Small intestine (tissue), 7 donors: Measurements from ENCODE around the gene CCDC7. TPM values are rescaled to one million over a fixed set of nuclear protein-coding genes. Genes with fewer than 3 reads are reported as not detected.
"Not testable (repeated sequence)": the region's sequence is repeated elsewhere in the genome, so short reads cannot be mapped to it uniquely, and the experiment has no call there.

Source experiments
- DNase-seq, 2 donors: peaks; one replicate each; pipeline versions ENCODE4 v3.0.0 to v3.0.0-alpha.2; 2013
- FAIRE-seq: peaks from 2 replicates; lab custom pipeline; 2012; peaks lifted over from hg19 to GRCh38; lab: Jason Lieb, UNC
- H3K27ac ChIP-seq, 3 donors: one replicate each; pipeline ENCODE4 v1.5.1; 2013; ENCODE audit warnings: low read length in 2 of 3, mild to moderate bottlenecking in 2 of 3, control low read depth in 1 of 3, inconsistent platforms in 1 of 3, low read depth in 1 of 3, moderate library complexity in 1 of 3
- H3K27me3 ChIP-seq, 3 donors: one replicate each; pipeline ENCODE4 v1.6.1; 2013; ENCODE audit warnings: low read length in 3 of 3, inconsistent platforms in 1 of 3; ENCODE audit not compliant: control insufficient read depth in 3 of 3, insufficient read depth in 3 of 3
- H3K36me3 ChIP-seq, 3 donors: one replicate each; pipeline ENCODE4 v1.6.1; 2013; ENCODE audit warnings: low read length in 3 of 3, inconsistent platforms in 1 of 3, low read depth in 1 of 3, mild to moderate bottlenecking in 1 of 3, moderate library complexity in 1 of 3; ENCODE audit not compliant: control insufficient read depth in 3 of 3, insufficient read depth in 2 of 3
- H3K4me1 ChIP-seq, 3 donors: one replicate each; pipeline ENCODE4 v1.6.1; 2013; ENCODE audit warnings: low read length in 2 of 3, inconsistent platforms in 1 of 3, low read depth in 1 of 3, mild to moderate bottlenecking in 1 of 3, moderate library complexity in 1 of 3; ENCODE audit not compliant: control insufficient read depth in 3 of 3, insufficient read depth in 2 of 3
- H3K4me3 ChIP-seq, 3 donors: one replicate each; pipeline ENCODE4 v1.5.1; 2013; ENCODE audit warnings: low read length in 3 of 3, control low read depth in 1 of 3, inconsistent platforms in 1 of 3, low read depth in 1 of 3, mild to moderate bottlenecking in 1 of 3, moderate library complexity in 1 of 3
- H3K9me3 ChIP-seq, 2 donors: one replicate each; pipeline ENCODE4 v1.6.1; 2013; ENCODE audit warnings: low read depth in 1 of 2, low read length in 1 of 2; ENCODE audit not compliant: control insufficient read depth in 2 of 2, insufficient read depth in 1 of 2
- WGBS, 3 donors: extraction: QIAGEN DNeasy Blood & Tissue Kit; methylation state at CpG; one replicate each; pipeline ENCODE4 v1.1.7; 2013; 5-methylcytosine and 5-hydroxymethylcytosine counted together
- polyA plus RNA-seq, 4 donors: library from polyadenylated mRNA; stranded (reverse) in 3 of 4; unstranded in 1 of 4; fragments of 200-250 nt in 3 of 4; fragments of 120-200 nt in 1 of 4; gene quantifications; one replicate each; pipeline versions ENCODE4 v1.2.1 to v1.2.3, GENCODE V29; 2013
- donor health status: healthy with polysubstance abuse.
- donor health status: control.
- donor health status: control.
- donor health status: Bipolar disorder and iron deficiency.
- donor health status: healthy.

The CCDC7 gene
- polyA plus RNA-seq, 4 donors: 0.54 to 2.0 (median 1.2) TPM

DNA sequence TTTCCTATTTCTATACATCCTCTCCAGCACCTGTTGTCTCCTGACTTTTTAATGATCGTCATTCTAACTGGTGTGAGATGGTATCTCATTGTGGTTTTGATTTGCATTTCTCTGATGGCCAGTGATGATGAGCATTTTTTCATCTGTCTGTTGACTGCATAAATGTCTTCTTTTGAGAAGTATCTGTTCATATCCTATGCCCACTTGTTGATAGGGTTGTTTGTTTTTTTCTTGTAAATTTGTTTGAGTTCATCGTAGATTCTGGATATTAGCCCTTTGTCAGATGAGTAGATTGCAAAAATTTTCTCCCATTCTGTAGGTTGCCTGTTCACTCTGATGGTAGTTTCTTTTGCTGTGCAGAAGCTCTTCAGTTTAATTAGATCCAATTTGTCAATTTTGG, 253.7 kb downstream of the CCDC7 start:
- not testable (repeated sequence) for H3K36me3 ChIP-seq, H3K27ac ChIP-seq, H3K4me3 ChIP-seq, H3K4me1 ChIP-seq, FAIRE-seq, H3K27me3 ChIP-seq, DNase-seq
- peaks cover 2 to 22% of the 10 kb centered on the region in 2 donors for H3K9me3 ChIP-seq
- 90 to 95% (median 95%) methylated on average over 2 of the region's 2 CpGs for WGBS, 3 donors

DNA sequence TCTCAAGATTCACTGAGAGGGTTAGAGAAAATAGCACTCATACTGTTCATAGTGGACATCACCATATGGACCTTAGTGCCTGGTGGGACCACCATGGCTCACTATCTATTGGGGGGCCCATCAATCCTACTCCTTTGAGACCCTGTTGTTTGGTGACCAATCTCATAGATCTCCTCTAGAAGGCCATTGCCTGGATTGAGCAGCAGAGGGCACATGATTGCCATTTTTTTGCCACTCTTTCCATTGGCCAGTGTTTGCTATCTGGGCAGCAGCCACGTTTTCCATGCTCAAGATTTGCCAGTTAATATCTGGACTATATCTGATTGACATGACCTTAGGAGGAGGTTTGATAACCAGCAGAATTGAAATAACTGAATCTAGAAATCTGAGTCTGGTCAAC, 267.6 kb downstream of the CCDC7 start:
- no peak for FAIRE-seq
- peaks cover 0 to 10% of the 10 kb centered on the region in 2 donors for H3K9me3 ChIP-seq
- H3K27me3 ChIP-seq: no peaks in the 10 kb centered on the region
- no peak overlapping the region for H3K4me3 ChIP-seq
- DNase-seq: no peak
- no peaks in the 10 kb centered on the region for H3K36me3 ChIP-seq
- 27 to 53% (median 31%) methylated on average over 1 of the region's 1 CpG for WGBS, 3 donors
- no peaks in the 10 kb centered on the region for H3K4me1 ChIP-seq
- no peak overlapping the region for H3K27ac ChIP-seq

DNA sequence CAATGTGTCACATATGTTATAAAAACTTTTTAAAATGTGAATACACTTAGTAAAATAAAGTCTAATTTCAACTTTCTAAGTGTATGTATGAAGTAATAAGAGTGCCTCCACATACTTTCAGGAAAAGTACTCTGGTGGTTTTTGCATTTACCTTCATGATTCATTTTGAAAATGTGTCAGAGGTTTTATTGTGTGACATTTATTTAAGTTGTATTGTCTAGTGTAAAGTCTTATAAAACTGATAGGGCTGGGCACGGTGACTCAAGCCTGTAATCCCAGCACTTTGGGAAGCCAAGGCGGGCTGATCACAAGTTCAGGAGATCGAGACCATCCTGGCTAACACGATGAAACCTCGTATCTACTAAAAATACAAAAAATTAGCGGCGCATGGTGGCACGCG, 285.6 kb downstream of the CCDC7 start:
- DNase-seq (no peak), FAIRE-seq (no peak)
- no peak overlapping the region for H3K27ac ChIP-seq
- no peaks in the 10 kb centered on the region for H3K36me3 ChIP-seq
- H3K4me1 ChIP-seq: no peaks in the 10 kb centered on the region
- H3K9me3 ChIP-seq: peaks cover 0 to 2% of the 10 kb centered on the region in 2 donors
- H3K4me3 ChIP-seq: no peak overlapping the region
- 92% methylated on average over 9 of the region's 9 CpGs for WGBS, 3 donors
- H3K27me3 ChIP-seq: no peaks in the 10 kb centered on the region

DNA sequence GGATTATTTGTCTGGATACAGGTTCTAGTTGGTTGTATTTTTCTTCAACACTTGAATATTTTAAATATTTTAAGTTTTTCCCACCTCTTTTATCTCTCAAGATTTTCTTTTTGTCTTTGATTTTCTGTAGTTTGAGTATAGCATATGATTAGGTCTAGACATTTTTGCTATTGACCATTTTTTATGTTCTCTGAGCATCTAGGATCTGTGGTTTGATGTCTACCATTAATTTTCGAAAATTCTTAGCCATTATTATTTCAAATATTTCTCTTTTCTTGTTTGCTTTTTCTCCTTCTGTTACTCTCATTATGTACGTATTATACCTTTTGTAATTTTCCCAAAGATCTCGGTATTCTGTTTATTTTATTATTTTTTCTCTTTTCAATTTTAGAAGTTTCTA, 293.0 kb downstream of the CCDC7 start:
- FAIRE-seq (no peak), DNase-seq (no peak)
- H3K9me3 ChIP-seq: peaks cover 0 to 2% of the 10 kb centered on the region in 2 donors
- no peak overlapping the region for H3K4me3 ChIP-seq
- H3K36me3 ChIP-seq: no peaks in the 10 kb centered on the region
- H3K27me3 ChIP-seq: no peaks in the 10 kb centered on the region
- H3K4me1 ChIP-seq: no peaks in the 10 kb centered on the region
- 91 to 96% (median 92%) methylated on average over 3 of the region's 3 CpGs for WGBS, 3 donors
- no peak overlapping the region for H3K27ac ChIP-seq

DNA sequence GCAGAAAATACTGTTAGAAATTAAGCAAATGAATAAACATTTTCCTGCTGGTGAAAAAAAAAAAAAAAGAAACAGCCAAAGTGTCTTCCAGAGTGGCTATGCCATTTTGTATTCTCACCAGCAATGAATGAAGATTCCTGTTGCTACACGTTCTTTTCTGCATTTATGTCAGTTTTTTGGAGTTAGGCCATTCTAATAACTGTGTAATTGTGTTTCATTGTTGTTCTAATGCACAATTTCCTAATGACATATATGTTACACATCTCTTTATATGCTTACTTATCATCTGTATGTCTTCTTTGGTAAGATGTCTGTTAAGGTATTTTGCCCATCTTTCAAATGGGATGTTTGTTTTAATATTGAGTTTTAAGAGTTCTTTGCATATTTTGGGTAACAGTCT, 298.4 kb downstream of the CCDC7 start:
- H3K4me3 ChIP-seq: no peak overlapping the region
- no peak for FAIRE-seq
- H3K27me3 ChIP-seq: no peaks in the 10 kb centered on the region
- peaks cover 0 to 7% of the 10 kb centered on the region in 2 donors for H3K9me3 ChIP-seq
- H3K4me1 ChIP-seq: no peaks in the 10 kb centered on the region
- H3K27ac ChIP-seq: no peak overlapping the region
- H3K36me3 ChIP-seq: no peaks in the 10 kb centered on the region
- 68 to 73% (median 71%) methylated on average over 1 of the region's 1 CpG for WGBS, 3 donors
- DNase-seq: no peak

DNA sequence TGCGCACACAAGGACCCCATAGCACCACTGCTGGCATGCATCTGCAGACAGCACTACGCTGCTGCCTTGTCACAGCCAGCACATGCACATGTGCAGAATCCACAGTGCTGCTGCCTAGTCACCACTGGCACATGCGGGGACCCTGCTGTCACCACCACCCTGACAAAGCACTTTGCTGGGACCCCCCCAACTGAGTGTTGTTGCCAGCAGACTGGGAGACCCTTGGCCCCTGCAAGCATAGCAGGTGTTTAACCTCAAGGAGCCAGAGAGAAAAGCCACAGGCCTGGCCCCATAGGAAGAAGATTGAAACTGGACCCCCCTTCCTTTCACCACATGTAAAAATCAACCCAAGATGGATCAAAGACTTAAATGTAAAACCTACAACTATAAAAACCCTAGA, 300.9 kb downstream of the CCDC7 start:
- DNase-seq: no peak
- H3K27ac ChIP-seq: no peak overlapping the region
- WGBS, 3 donors: 90 to 97% (median 95%) methylated on average over 3 of the region's 3 CpGs
- no peaks in the 10 kb centered on the region for H3K4me1 ChIP-seq
- peaks cover 0 to 4% of the 10 kb centered on the region in 2 donors for H3K9me3 ChIP-seq
- no peak overlapping the region for H3K4me3 ChIP-seq
- no peak for FAIRE-seq
- H3K27me3 ChIP-seq: no peaks in the 10 kb centered on the region
- no peaks in the 10 kb centered on the region for H3K36me3 ChIP-seq

DNA sequence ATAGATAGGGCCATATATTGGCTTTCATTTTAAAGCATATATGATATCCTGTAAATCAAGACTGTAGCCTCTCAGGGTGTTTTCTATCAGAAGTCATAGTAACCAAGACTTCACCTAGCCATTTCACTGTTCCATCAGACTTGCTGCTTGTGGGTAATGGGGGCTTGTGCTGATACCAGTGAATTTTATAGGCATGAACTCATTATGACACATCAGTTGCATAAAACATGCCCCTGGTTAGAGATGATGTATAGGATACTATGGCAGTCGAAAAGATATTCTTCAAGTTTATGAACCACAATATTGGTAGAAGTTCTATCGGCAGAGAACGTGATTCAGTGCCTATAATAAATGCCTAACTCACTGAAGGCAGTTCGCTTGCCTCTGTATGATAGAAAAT, 305.6 kb downstream of the CCDC7 start:
- 69 to 84% (median 74%) methylated on average over 4 of the region's 4 CpGs for WGBS, 3 donors
- Histone ChIP-seq H3K27me3 (no peaks in the 10 kb centered on the region), H3K27ac (no peak overlapping the region), H3K9me3 (peaks cover 0 to 12% of the 10 kb centered on the region in 2 donors), H3K36me3 (no peaks in the 10 kb centered on the region), H3K4me3 (no peak overlapping the region), H3K4me1 (no peaks in the 10 kb centered on the region)
- no peak for DNase-seq
- FAIRE-seq: no peak

DNA sequence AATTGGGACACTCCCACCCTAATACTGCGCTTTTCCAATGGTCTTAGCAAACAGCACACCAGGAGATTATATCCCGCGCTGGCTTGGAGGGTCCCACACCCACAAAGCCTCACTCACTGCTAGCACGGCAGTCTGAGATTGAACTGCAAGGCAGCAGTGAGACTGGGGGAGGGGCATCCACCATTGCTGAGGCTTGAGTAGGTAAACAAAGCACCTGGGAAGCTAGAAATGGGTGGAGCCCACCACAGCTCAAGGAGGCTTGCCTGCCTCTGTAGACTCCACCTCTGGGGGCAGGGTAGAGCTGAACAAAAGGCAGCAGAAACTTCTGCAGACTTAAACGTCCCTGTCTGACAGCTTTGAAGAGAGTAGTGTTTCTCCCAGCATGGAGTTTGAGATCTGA, 309.0 kb downstream of the CCDC7 start:
- DNase-seq, FAIRE-seq, H3K4me3 ChIP-seq: not testable (repeated sequence)

DNA sequence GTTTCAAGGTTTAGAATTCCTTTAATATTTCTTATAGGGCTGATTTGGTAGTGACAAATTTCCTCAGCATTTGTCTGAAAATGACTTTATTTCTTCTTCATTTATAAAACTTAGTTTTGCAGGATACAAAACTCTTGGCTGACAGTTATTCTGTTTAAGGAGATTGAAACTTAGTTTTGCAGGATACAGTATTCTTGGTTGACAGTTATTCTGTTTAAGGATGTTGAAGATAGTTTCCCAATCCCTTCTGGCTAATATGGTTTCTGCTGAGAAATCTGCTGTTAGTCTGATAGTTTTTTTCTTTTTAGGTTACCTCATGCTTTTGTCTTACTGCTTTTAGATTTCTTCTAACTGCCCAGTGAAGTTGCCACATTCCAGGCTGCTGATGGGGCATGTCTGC, 325.3 kb downstream of the CCDC7 start:
- DNase-seq (no peak), FAIRE-seq (no peak)
- H3K4me1 ChIP-seq: no peaks in the 10 kb centered on the region
- H3K27ac ChIP-seq: no peak overlapping the region
- H3K36me3 ChIP-seq: no peaks in the 10 kb centered on the region
- H3K9me3 ChIP-seq: peaks cover 0 to 19% of the 10 kb centered on the region in 2 donors
- H3K27me3 ChIP-seq: no peaks in the 10 kb centered on the region
- H3K4me3 ChIP-seq: no peak overlapping the region

More for the DNA sequence above, 309.0 kb downstream of the CCDC7 start:
- WGBS, 3 donors: 66 to 83% (median 67%) methylated on average over 5 of the region's 5 CpGs
- not testable (repeated sequence) for H3K36me3 ChIP-seq, H3K27ac ChIP-seq, H3K9me3 ChIP-seq, H3K27me3 ChIP-seq, H3K4me1 ChIP-seq
